Nephron progenitor cell (in vitro differentiated cells): ENCODE measurements around the gene AGXT.

ENCODE experiments used
- DNase-seq: peaks from one replicate; pipeline ENCODE4 v3.0.0; 2021
- H3K27ac Mint-ChIP-seq: 2 replicates; pipeline ENCODE4 v1.8.0; 2021; ENCODE audit warnings: mild to moderate bottlenecking, moderate library complexity, mixed read lengths
- H3K27me3 Mint-ChIP-seq: 2 replicates; pipeline ENCODE4 v1.8.0; 2021; ENCODE audit warnings: mild to moderate bottlenecking, low read depth, mixed read lengths; ENCODE audit not compliant: poor library complexity
- H3K36me3 Mint-ChIP-seq: 2 replicates; pipeline ENCODE4 v1.8.0; 2021; ENCODE audit warnings: low read depth, mixed read lengths
- H3K4me1 Mint-ChIP-seq: 2 replicates; pipeline ENCODE4 v1.8.0; 2021; ENCODE audit warnings: mixed read lengths
- H3K4me3 Mint-ChIP-seq: 2 replicates; pipeline ENCODE4 v1.8.0; 2021; ENCODE audit warnings: mild to moderate bottlenecking, moderate library complexity, mixed read lengths
- H3K9me3 Mint-ChIP-seq: 2 replicates; pipeline ENCODE4 v1.8.0; 2021; ENCODE audit warnings: mild to moderate bottlenecking, moderate library complexity, mixed read lengths
- CTCF ChIP-seq: fragments of 200-600 bp; sonication (generic); IDR thresholded peaks from 2 replicates; pipeline ENCODE4 v1.5.0; 2021; ENCODE audit warnings: antibody characterized with exemption

The AGXT gene

GRCh38 chr2:240879105-240879504, 10.5 kb downstream of the AGXT start:
- Mint-ChIP-seq H3K4me3 (no peak overlapping the region), H3K27me3 (peaks cover 17% of the 10 kb centered on the region), H3K4me1 (no peaks in the 10 kb centered on the region), H3K27ac (no peak overlapping the region), H3K9me3 (no peaks in the 10 kb centered on the region), H3K36me3 (no peaks in the 10 kb centered on the region)
- DNase-seq: no peak
- TF ChIP-seq CTCF: no peak

GRCh38 chr2:240881913-240882312, 13.3 kb downstream of the AGXT start:
- Mint-ChIP-seq H3K27me3 (peaks cover 19% of the 10 kb centered on the region), H3K36me3 (no peaks in the 10 kb centered on the region), H3K9me3 (no peaks in the 10 kb centered on the region), H3K4me3 (no peak overlapping the region), H3K27ac (no peak overlapping the region), H3K4me1 (no peaks in the 10 kb centered on the region)
- no peak for DNase-seq
- no peak for TF ChIP-seq CTCF

GRCh38 chr2:240884221-240884620, 15.6 kb downstream of the AGXT start:
- peaks cover 19% of the 10 kb centered on the region for H3K27me3 Mint-ChIP-seq
- TF ChIP-seq CTCF: no peak
- H3K27ac Mint-ChIP-seq: no peak overlapping the region
- no peaks in the 10 kb centered on the region for H3K4me1 Mint-ChIP-seq
- DNase-seq: no peak
- no peak overlapping the region for H3K4me3 Mint-ChIP-seq
- no peaks in the 10 kb centered on the region for H3K9me3 Mint-ChIP-seq
- no peaks in the 10 kb centered on the region for H3K36me3 Mint-ChIP-seq

GRCh38 chr2:240884745-240885144, 16.1 kb downstream of the AGXT start:
- Mint-ChIP-seq H3K27me3 (peaks cover 19% of the 10 kb centered on the region), H3K9me3 (no peaks in the 10 kb centered on the region), H3K36me3 (no peaks in the 10 kb centered on the region)

GRCh38 chr2:240885566-240885965, 16.9 kb downstream of the AGXT start:
- no peak for DNase-seq
- Mint-ChIP-seq H3K27me3 (peaks cover 15% of the 10 kb centered on the region), H3K9me3 (no peaks in the 10 kb centered on the region), H3K36me3 (no peaks in the 10 kb centered on the region), H3K4me3 (no peak overlapping the region), H3K4me1 (no peaks in the 10 kb centered on the region), H3K27ac (no peak overlapping the region)
- TF ChIP-seq CTCF: no peak

More at GRCh38 chr2:240884745-240885144, 16.1 kb downstream of the AGXT start:
- Mint-ChIP-seq H3K4me3 (no peak overlapping the region), H3K27ac (no peak overlapping the region), H3K4me1 (no peaks in the 10 kb centered on the region)
- DNase-seq: no peak
- TF ChIP-seq CTCF: no peak

GRCh38 chr2:240886023-240886565, 17.5 kb downstream of the AGXT start:
- peaks cover 10% of the 10 kb centered on the region for H3K27me3 Mint-ChIP-seq
- H3K4me3 Mint-ChIP-seq: no peak overlapping the region
- H3K4me1 Mint-ChIP-seq: no peaks in the 10 kb centered on the region
- H3K9me3 Mint-ChIP-seq: no peaks in the 10 kb centered on the region
- no peak overlapping the region for H3K27ac Mint-ChIP-seq
- H3K36me3 Mint-ChIP-seq: no peaks in the 10 kb centered on the region
- no peak for TF ChIP-seq CTCF
- no peak for DNase-seq
